Measurements from ENCODE around the gene PCK2. TPM values are rescaled to one million over a fixed set of nuclear protein-coding genes. Genes with fewer than 3 reads are reported as not detected.
A peak's percentile ranks its signal among the peaks of the same experiment; 100 is the strongest.

Gene PCK2
- total and polyA plus RNA-seq, 2 of the 13 experiments (the other 11 are each of a cell fraction or from before 2014, with no cell fraction given): 129 to 272 TPM

DNA sequence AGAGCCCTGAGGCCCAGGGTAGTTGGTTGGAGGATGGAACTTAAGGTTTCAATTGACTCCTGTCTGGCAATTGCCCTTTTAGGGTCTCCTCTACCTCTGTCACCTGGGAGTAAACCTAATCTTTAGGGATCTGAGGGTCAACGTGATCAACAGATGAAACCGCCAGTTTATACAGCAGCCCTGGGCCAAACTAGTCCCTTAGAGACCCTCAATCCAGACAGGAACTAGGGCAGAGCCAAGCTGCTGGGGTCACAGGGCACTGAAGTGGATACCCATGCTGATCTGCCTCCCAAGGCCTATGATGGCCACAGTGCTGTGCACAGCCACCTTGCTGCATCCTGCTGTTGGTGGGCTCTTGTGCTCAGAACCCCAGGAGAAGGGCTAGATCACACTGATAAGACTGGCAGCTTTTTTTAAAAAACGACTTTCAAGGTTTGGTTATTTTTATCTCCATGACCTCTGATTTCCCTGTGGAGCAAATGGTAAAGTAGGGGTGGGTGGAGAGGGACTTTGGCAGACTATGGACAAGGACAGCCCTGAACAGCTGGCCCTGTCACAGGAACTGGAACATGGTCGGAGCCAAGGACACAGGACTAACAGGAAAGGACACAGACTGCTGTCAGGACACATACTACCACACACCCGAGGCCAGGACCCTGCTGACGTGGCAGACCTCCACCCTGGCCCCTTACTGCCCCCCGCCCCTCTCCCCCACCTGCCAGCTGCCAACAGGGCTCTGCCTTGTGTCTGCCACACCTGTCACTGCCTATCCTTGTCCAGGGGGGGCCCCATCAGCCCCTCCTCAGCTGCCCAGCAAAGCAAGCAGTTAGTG, 36.8 kb downstream of the PCK2 start (continued):
- TF ChIP-seq NPAS2 (CRISPR knock-in tag; IDR thresholded peaks at IDR 0.05; ENCODE audit: borderline replicate concordance) (no peak), MED13 (CRISPR knock-in tag; IDR thresholded peaks at IDR 0.05) (no peak), GTF2F1 (IDR thresholded peaks at IDR 0.05; ENCODE audit: low read length) (no peak), TOPORS (CRISPR knock-in tag; IDR thresholded peaks at IDR 0.05) (peak; percentile 44; the same call in 1 of the 2 replicates), SP4 (CRISPR knock-in tag; IDR thresholded peaks at IDR 0.05) (peak; percentile 52), HDAC1 (CRISPR knock-in tag; IDR thresholded peaks at IDR 0.05) (no peak), ZNF839 (CRISPR knock-in tag; IDR thresholded peaks at IDR 0.05; ENCODE audit: borderline replicate concordance) (peak; percentile 53; the same call in 1 of the 2 replicates), ESRRA (CRISPR knock-in tag; IDR thresholded peaks at IDR 0.05; ENCODE audit: low read depth) (peak; percentile 99), SMAD1 (CRISPR knock-in tag; IDR thresholded peaks at IDR 0.05; ENCODE audit: borderline replicate concordance, low read depth) (peak; percentile 32; the same call in 1 of the 2 replicates), ZNF101 (CRISPR knock-in tag; IDR thresholded peaks at IDR 0.05; ENCODE audit: borderline replicate concordance, low read depth) (no peak), TBX3 (IDR thresholded peaks at IDR 0.05; ENCODE audit: borderline replicate concordance) (no peak), THAP7 (CRISPR knock-in tag; IDR thresholded peaks at IDR 0.05) (0 out of 2 replicates have a peak, but pooled peaks have one; percentile 57), ZNF143 (CRISPR knock-in tag; IDR thresholded peaks at IDR 0.05) (no peak), RFXAP (CRISPR knock-in tag; IDR thresholded peaks at IDR 0.05; ENCODE audit: borderline replicate concordance) (no peak)
- TF ChIP-seq, protein P1, sequence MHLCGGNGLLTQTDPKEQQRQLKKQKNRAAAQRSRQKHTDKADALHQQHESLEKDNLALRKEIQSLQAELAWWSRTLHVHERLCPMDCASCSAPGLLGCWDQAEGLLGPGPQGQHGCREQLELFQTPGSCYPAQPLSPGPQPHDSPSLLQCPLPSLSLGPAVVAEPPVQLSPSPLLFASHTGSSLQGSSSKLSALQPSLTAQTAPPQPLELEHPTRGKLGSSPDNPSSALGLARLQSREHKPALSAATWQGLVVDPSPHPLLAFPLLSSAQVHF (CRISPR knock-in tag; IDR thresholded peaks at IDR 0.05): 0 out of 2 replicates have a peak, but pooled peaks have one; percentile 69
- TF ChIP-seq, protein P2, sequence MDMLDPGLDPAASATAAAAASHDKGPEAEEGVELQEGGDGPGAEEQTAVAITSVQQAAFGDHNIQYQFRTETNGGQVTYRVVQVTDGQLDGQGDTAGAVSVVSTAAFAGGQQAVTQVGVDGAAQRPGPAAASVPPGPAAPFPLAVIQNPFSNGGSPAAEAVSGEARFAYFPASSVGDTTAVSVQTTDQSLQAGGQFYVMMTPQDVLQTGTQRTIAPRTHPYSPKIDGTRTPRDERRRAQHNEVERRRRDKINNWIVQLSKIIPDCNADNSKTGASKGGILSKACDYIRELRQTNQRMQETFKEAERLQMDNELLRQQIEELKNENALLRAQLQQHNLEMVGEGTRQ (IDR thresholded peaks at IDR 0.05; ENCODE audit: low read depth, low read length): no peak
- TF ChIP-seq, protein P2 (CRISPR knock-in tag; IDR thresholded peaks at IDR 0.05; ENCODE audit: borderline replicate concordance): no peak
- TF ChIP-seq, protein P3, sequence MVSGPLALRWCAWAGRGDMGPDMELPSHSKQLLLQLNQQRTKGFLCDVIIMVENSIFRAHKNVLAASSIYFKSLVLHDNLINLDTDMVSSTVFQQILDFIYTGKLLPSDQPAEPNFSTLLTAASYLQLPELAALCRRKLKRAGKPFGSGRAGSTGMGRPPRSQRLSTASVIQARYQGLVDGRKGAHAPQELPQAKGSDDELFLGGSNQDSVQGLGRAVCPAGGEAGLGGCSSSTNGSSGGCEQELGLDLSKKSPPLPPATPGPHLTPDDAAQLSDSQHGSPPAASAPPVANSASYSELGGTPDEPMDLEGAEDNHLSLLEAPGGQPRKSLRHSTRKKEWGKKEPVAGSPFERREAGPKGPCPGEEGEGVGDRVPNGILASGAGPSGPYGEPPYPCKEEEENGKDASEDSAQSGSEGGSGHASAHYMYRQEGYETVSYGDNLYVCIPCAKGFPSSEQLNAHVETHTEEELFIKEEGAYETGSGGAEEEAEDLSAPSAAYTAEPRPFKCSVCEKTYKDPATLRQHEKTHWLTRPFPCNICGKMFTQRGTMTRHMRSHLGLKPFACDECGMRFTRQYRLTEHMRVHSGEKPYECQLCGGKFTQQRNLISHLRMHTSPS (CRISPR knock-in tag; IDR thresholded peaks at IDR 0.05; ENCODE audit: low read depth): peak; percentile 64
- TF ChIP-seq, protein P4, sequence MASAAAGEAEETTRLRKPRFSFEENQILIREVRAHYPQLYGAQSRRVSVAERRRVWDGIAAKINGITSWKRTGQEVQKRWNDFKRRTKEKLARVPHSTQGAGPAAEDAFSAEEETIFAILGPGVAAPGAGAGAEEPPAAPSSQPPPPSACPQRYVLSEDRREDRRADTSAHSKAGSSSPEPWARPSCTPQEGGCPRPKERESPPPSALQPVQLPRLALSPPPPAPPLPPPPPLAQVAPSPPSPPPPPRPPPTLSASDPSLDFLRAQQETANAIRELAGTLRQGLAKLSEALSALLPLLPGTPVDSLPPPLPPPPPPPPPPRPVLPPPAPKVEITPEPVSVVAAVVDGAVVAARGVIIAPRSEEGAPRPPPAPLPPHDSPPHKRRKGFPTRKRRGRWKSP (CRISPR knock-in tag; IDR thresholded peaks at IDR 0.05): no peak
- TF ChIP-seq, protein P5, sequence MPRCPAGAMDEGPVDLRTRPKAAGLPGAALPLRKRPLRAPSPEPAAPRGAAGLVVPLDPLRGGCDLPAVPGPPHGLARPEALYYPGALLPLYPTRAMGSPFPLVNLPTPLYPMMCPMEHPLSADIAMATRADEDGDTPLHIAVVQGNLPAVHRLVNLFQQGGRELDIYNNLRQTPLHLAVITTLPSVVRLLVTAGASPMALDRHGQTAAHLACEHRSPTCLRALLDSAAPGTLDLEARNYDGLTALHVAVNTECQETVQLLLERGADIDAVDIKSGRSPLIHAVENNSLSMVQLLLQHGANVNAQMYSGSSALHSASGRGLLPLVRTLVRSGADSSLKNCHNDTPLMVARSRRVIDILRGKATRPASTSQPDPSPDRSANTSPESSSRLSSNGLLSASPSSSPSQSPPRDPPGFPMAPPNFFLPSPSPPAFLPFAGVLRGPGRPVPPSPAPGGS (CRISPR knock-in tag; IDR thresholded peaks at IDR 0.05): peak; percentile 39; the same call in 1 of the 2 replicates
